Activated CD4-positive, alpha-beta T cell treated with anti-CD3 and anti-CD28 coated beads, Interleukin-2, Interleukin-6, amounts not matched to agents 100 ng/mL and 50 ng/mL, durations not matched to agents 16 hours and 8 hours (primary cell): ENCODE measurements around the gene AVPR1A.

Source experiments
- DNase-seq: peaks from one replicate; pipeline ENCODE4 v3.0.0-alpha.2; 2020

The AVPR1A gene

DNA sequence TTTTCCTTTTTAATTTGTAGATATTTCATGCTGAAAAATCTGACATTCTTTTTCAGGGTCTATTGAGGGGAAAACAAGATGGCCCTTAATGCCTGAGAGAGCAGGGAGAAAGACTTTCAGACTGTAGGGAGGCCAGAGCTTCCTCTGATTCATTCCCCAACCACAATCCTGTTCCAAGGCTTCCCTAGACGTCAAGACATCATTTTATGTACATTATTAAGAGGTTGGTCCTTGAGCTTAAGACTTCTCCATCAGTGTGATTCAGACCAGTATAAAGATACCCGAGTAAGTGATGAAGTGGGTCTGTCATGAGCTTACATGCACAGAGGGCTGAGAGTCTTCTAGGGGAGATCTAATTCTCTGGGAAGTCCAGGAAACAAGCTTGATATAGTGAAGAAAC lies 57.3 kb downstream of the AVPR1A start:
- no peak for DNase-seq

DNA sequence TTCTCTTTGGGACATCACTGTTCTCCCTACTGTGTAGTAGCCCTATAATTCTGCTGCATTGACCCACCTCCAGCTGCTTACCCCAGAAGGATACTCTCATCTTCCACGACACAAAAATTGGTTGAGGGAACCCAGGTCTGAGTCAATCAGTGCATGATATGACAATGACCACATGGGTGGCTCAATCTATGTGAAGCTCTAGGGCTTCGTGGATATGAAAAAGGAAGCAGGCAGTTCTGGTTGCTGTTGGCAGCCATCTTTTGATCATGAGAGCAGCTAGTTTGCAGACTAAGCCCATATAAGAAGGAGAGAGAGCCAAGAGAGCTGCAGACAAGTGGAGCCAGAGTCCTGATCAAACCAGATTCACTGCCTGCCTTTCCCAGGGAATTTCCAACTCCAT lies 57.9 kb downstream of the AVPR1A start:
- DNase-seq: no peak
